Colonic mucosa (tissue), 4 donors: ENCODE measurements around the gene NTHL1. TPM values are rescaled to one million over a fixed set of nuclear protein-coding genes. Genes with fewer than 3 reads are reported as not detected.
A peak's percentile ranks its signal among the peaks of the same experiment; 100 is the strongest.

Experiments used
- DNase-seq: peaks from one replicate; pipeline ENCODE4 v3.0.0-alpha.2; 2020
- H3K27ac ChIP-seq: fragments of 200-600 bp; one replicate; pipeline ENCODE4 v1.8.0; 2021
- H3K27me3 ChIP-seq: fragments of 200-600 bp; one replicate; pipeline ENCODE4 v1.8.0; 2021
- H3K36me3 ChIP-seq: fragments of 200-600 bp; one replicate; pipeline ENCODE4 v1.8.0; 2021
- H3K4me1 ChIP-seq: fragments of 200-600 bp; one replicate; pipeline ENCODE4 v1.8.0; 2021; ENCODE audit warnings: mild to moderate bottlenecking
- H3K4me3 ChIP-seq: fragments of 200-600 bp; one replicate; pipeline ENCODE4 v1.8.0; 2021
- H3K9ac ChIP-seq, 2 donors: one replicate each; pipeline ENCODE4 v1.7.0; 2013; ENCODE audit warnings: control low read depth in 2 of 2, low read depth in 2 of 2, low read length in 2 of 2
- H3K9me3 ChIP-seq: fragments of 200-600 bp; one replicate; pipeline ENCODE4 v1.8.0; 2021
- CTCF ChIP-seq: fragments of 200-600 bp; IDR thresholded peaks from one replicate; pipeline ENCODE4 v1.8.0; 2022; ENCODE audit warnings: antibody characterized with exemption, mild to moderate bottlenecking
- intact Hi-C: fragments of 100-400 bp; cut with DNase I; formaldehyde crosslinking; loops from one replicate; pipeline ENCODE4 v1.14.1; 2022
- total RNA-seq, 2 donors: library from RNA; stranded (reverse); fragmentation: NEBNext Ultra II Directional in 1 of 2; extraction: Animal tissue kit (Norgen Biotek cat#: 25700) in 1 of 2; gene quantifications; one replicate each; pipeline ENCODE4 v1.2.1, GENCODE V29; 2021
- donor health status: healthy.
- donor health status: DM: no; HTN: no; CAD: no.
- donor health status: DM: no; HTN: no; CAD: no.

NTHL1 gene
- total RNA-seq, 2 donors from 2014 or later = 30.1 to 96.8 TPM

GRCh38 chr16:2056681-2057407 lies 9.2 kb upstream of the NTHL1 start:
- Histone ChIP-seq H3K27me3 (no peaks in the 10 kb centered on the region), H3K4me3 (no peak overlapping the region), H3K4me1 (peaks cover 9% of the 10 kb centered on the region), H3K36me3 (peaks cover 6% of the 10 kb centered on the region), H3K9ac (no peak overlapping the region), H3K9me3 (no peaks in the 10 kb centered on the region), H3K27ac (no peak overlapping the region)
- intact Hi-C loops = no loop called here
- DNase-seq = no peak
- no peak for TF ChIP-seq CTCF

GRCh38 chr16:2056077-2056476 lies 8.4 kb upstream of the NTHL1 start:
- Histone ChIP-seq H3K9ac (no peak overlapping the region), H3K27ac (no peak overlapping the region), H3K9me3 (no peaks in the 10 kb centered on the region), H3K27me3 (no peaks in the 10 kb centered on the region), H3K4me3 (no peak overlapping the region), H3K4me1 (peaks cover 9% of the 10 kb centered on the region), H3K36me3 (peaks cover 6% of the 10 kb centered on the region)
- TF ChIP-seq CTCF = no peak
- no peak for DNase-seq
- intact Hi-C loops = no loop called here

- peak overlapping the region; percentile 55 for H3K27ac ChIP-seq
- peaks cover 6% of the 10 kb centered on the region for H3K36me3 ChIP-seq
These were observed 7.1 kb upstream of the NTHL1 start for GRCh38 chr16:2054543-2055245.

GRCh38 chr16:2053897-2054296 lies 6.3 kb upstream of the NTHL1 start:
- Histone ChIP-seq H3K36me3 (peaks cover 6% of the 10 kb centered on the region), H3K4me1 (peaks cover 11% of the 10 kb centered on the region), H3K27ac (no peak overlapping the region), H3K9me3 (no peaks in the 10 kb centered on the region), H3K4me3 (no peak overlapping the region), H3K27me3 (no peaks in the 10 kb centered on the region), H3K9ac (peak overlapping the region; percentile 58 to 61)
- intact Hi-C loops = no loop called here
- no peak for TF ChIP-seq CTCF
- no peak for DNase-seq

More at GRCh38 chr16:2054543-2055245, 7.1 kb upstream of the NTHL1 start:
- Histone ChIP-seq H3K27me3 (no peaks in the 10 kb centered on the region), H3K4me3 (no peak overlapping the region), H3K9ac (peak overlapping the region; percentile 58 to 61), H3K9me3 (no peaks in the 10 kb centered on the region), H3K4me1 (peaks cover 9% of the 10 kb centered on the region)
- intact Hi-C loops = no loop called here
- no peak for TF ChIP-seq CTCF
- peak; percentile 91 for DNase-seq

GRCh38 chr16:2053211-2053610 lies 5.6 kb upstream of the NTHL1 start:
- Histone ChIP-seq H3K4me3 (no peak overlapping the region), H3K27ac (no peak overlapping the region), H3K9ac (no peak overlapping the region), H3K4me1 (peaks cover 17% of the 10 kb centered on the region), H3K36me3 (peaks cover 6% of the 10 kb centered on the region), H3K9me3 (no peaks in the 10 kb centered on the region), H3K27me3 (no peaks in the 10 kb centered on the region)
- no peak for TF ChIP-seq CTCF
- DNase-seq = no peak
- intact Hi-C loops = no loop called here
